ENCODE measurements around the gene ABCC10. TPM values are rescaled to one million over a fixed set of nuclear protein-coding genes. Genes with fewer than 3 reads are reported as not detected.
"Not testable (repeated sequence)": the region's sequence is repeated elsewhere in the genome, so short reads cannot be mapped to it uniquely, and the experiment has no call there.

Gene ABCC10
- 17.9 TPM for total RNA-seq

DNA sequence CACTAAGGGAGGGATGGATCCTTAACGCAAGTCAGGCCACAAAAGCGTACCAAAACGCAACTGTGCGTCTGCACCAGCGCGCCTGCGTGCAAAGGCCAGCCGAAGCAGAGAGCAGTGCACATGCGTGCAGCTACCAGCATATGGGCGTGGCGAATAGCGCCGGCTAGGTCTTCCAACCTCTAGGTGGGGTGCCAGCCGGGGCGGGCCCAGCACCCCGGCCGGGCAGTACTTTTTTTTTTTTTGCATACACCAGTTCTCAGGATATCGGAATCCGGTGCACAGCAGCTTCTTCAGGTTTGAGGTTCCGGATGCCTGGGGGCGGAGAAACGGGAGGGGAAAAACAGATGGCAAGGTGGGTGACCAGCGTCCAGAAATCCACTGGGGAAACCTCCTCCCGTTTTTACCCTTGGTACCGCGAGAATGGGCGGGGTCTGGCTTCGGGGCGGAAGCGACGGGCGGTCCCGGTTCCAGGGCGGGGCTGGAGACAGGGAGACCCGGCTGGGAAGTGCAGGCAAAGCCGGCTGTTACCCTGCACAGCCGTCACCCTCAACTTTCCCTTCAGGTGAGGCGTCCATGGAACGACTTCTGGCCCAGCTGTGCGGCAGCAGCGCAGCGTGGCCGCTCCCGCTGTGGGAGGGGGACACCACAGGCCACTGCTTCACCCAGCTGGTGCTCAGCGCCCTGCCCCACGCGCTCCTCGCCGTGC lies at the start of gene ABCC10:
Gene ABCC10 (plus strand): TSS at position 136 of the 706 bp plus-strand sequence. CDS start 438 bp downstream, at position 574.
- FAIRE-seq, result no peak

DNA sequence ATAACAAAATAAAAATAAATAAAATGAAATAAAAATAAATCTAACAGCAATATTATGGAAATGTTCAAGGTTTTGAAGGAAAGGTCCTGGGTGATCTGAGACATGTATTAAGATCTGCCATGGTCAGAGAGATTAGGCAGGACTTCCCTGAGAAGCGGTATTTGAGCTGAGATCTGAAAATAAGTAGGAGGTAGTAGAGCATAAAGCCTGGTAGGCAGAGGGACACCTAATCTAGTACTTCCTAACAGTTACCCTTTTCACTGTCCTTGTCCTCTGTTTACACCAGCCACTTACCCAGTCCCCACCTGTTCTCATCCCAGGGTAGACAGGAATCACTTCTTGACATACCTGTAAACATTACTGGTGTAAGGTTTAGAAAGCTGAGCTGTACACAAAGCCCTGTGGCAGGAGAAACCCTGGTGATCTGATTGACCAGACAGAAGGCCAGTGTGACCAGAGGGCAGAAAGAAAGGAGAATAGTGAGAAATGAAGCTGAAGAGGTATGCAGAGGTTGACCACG lies 49.6 kb upstream of the ABCC10 start:
- DNase-seq (ENCODE audit: low spot score in 2 of 2) (no peak), FAIRE-seq (no peak)

More for the DNA sequence above, at the start of gene ABCC10:
- peak; percentile 86 to 91 for DNase-seq (ENCODE audit: low spot score in 2 of 2)

DNA sequence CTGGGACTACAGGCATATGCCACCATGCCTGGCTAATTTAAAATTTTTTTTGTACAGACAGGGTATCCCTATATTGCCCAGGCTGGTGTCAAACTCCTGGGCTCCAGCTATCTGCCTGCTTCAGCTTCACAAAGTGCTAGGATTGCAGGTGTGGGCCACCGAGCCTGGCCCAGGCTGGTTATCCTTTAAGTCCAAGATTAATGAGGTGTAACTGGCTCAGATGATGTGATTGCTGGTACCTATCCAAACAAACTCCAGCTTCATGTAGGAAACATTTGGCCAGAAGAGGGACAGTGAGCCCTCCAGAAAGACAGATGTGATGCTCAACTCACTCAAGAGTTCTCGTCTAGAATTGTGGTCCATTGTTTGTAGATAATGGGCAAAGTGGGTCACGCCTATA lies 48.7 kb upstream of the ABCC10 start:
- FAIRE-seq (no peak), DNase-seq (ENCODE audit: low spot score in 2 of 2) (no peak)

DNA sequence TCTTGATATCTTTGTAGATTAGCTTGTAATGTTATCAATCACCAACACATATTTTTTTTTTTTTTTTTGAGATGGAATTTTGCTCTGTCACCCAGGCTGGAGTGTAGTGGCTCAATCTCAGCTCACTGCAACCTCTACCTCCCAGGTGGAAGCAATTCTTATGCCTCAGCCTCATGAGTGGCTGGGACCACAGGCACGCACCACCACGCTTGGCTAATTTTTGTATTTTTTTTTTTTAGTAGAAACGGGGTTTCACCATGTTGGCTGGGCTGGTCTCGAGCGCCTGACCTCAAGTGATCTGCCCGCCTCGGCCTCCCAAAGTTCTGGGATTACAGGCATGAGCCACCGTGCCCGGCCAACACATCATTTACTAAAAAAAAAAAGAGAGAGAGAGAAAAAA lies 46.5 kb upstream of the ABCC10 start:
- FAIRE-seq; DNase-seq (ENCODE audit: low spot score in 2 of 2): not testable (repeated sequence)

DNA sequence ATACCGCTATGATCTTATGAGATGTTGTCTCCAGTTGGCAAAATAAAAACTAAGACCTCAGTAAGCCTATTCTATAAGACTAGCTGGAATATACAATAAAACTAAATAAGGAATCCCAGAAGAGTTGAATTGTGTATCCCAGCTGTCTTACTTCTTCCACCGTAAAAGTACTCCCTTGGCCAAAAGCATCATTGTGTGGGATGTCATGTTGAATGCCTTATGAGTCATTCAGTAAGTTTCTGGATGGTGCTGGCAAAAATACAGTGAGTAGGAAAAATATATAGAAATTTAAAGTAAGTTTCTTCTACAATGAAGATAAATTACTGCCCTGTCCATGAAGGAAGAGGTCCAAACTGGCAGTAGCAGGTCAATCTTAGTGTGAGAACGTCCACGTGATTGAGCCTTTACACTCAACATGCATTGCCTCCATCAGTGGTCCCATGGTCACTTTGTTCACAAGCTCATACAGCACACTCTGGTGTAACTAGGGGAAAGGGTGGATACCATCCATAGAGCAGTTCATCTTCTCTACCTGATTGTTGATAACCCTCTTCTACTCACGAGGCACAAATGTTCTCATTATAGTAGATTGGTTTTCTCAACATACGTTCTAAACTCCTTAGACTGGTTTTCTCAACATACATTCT lies 44.2 kb upstream of the ABCC10 start:
- FAIRE-seq (no peak), DNase-seq (ENCODE audit: low spot score in 2 of 2) (no peak)

GRCh38 chr6:43386492-43386891 lies 40.8 kb upstream of the ABCC10 start:
- DNase-seq (ENCODE audit: low spot score in 2 of 2) (no peak), FAIRE-seq (no peak)

- DNase-seq (ENCODE audit: low spot score in 2 of 2), result no peak
- FAIRE-seq, result no peak
Measured at GRCh38 chr6:43389730-43390295, 37.5 kb upstream of the ABCC10 start.

- not testable (repeated sequence) for FAIRE-seq; DNase-seq (ENCODE audit: low spot score in 2 of 2)
Measured at GRCh38 chr6:43390753-43391439, 36.4 kb upstream of the ABCC10 start.

- FAIRE-seq (no peak), DNase-seq (ENCODE audit: low spot score in 2 of 2) (no peak)
Measured at GRCh38 chr6:43391440-43392031, 35.8 kb upstream of the ABCC10 start.

DNA sequence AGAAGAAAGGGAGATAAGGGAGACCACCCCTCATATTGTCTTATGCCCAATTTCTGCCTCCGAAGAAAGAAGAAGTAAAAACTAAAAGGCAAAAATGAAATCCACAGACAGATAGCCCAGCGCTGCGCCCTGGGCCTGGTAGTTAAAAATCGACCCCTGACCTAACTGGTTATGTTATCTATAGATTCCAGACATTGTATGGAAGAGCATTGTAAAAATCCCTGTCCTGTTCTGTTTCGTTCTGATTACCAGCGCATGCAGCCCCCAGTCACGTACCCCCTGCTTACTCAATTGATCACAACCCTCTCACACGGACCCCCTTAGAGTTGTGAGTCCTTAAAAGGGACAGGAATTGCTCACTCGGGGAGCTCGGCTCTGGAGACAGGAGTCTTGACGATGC lies 34.2 kb upstream of the ABCC10 start:
- not testable (repeated sequence) for DNase-seq (ENCODE audit: low spot score in 2 of 2); FAIRE-seq

DNA sequence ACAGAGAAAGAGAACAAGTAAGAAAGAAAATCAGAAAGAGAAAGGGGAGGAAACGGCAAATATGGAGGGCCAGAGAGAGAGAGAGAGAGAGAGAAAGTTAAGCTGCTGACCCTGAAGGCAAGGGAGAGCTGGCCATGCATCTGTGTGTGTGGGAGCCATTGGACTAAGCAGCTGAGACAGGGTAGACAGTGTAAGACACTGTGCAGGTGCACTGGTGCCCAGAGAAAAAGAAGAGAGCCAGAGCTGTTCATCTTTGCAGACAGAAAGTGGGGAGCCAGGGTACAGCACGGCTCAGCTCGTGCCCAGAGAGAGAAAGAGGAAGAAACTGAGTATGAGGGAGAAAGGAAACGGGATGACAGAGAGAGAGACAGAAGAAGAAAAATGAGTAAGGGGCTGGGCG lies 33.7 kb upstream of the ABCC10 start:
- FAIRE-seq, result no peak
- DNase-seq (ENCODE audit: low spot score in 2 of 2), result no peak

DNA sequence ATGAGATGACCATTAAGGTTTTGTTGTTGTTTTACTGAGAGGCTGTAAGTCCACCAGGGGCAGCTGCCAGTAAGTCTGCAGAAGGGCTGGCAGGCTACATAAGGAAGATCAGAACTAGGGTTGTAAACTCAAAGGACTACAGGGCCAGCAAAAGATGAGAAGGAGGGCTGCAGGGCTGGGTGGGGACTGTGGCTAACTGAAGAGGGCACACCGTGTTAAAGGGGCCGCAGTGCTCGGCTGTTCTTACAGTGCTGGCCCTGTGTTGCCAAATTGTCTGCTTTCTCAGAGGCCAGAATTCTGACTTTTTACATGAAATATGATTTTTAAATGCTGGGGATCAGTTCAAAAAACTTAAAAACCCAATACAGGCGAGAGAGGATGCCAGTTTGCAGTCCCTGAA lies 32.4 kb upstream of the ABCC10 start:
- FAIRE-seq (no peak), DNase-seq (ENCODE audit: low spot score in 2 of 2) (no peak)

DNA sequence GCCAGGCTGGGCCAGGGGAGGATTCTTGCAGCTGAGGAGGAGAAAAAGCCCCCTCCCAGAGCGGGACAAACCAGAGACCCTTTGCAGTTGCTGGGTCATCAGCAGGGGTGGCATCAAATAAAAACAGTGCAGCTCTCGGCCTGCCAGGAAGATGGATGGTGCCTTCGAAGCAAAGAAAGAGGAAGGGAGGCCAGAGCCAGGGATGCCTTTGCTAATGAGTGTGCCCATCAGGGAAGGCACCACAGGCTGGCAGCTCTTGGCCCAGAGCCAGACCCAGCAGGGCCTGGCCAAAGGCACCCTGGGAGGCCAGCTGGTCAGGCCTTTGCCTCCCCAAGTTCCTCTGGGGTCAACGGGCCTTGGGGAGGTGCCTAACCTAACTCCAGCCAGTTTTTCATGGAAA lies 31.6 kb upstream of the ABCC10 start:
- DNase-seq (ENCODE audit: low spot score in 2 of 2) (no peak), FAIRE-seq (no peak)

DNA sequence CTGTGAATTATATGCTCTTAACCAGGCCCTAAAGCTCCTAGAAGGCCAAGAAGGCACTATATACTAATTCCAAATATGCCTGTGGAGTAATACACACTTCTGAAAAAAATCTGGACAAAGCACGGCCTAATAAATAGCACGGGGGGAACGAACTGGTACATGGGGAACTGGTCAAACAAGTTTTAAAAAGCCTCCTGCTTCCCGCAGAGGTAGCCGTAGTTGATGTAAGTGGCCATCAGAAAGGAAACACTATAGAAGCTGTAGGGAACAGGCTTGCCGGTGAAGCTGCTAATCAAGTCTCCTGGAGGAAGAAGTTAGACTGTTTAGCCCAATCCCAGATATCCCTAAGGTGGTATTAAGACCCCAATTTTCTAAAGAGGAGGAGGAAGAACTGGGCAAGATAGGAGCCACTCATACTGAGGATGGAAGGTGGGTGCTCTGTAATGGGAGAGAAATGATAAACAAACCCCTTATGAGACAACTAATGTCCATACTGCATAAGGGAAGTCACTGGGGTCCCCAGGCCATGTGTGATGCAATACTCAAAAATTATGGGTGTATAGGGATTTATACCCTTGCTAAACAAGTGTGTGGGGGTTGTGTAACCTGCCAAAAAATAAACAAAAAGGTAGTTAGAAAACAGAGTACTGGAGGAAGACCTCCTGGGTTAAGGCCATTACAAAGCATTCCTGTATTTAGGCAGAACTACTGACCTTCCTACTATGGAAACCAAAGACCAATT lies 30.8 kb upstream of the ABCC10 start:
- DNase-seq (ENCODE audit: low spot score in 2 of 2) (no peak), FAIRE-seq (no peak)

- no peak for FAIRE-seq
Measured at GRCh38 chr6:43399932-43400487, 27.3 kb upstream of the ABCC10 start.

DNA sequence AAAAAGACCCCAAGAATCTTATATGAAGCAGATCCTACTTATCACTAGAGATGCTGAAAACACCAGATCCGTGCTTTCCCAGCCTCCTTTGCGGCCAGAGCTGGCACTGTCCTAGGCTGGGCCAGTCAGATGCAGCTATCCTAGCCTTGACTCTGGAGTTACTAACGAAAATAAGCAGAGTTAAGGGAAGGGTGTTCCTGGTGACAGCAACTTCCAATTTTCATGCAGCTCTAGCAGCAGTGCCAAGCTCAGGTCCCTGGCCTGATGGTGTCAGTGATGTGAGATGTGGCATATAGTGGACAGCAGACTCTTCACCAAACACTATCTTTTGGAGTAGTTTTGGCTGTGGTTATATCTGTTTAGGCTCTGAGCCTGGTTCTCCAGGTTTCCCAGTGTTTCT lies 25.6 kb upstream of the ABCC10 start:
- FAIRE-seq, result no peak
- no peak for DNase-seq (ENCODE audit: low spot score in 2 of 2)

More at GRCh38 chr6:43399932-43400487, 27.3 kb upstream of the ABCC10 start:
- DNase-seq (ENCODE audit: low spot score in 2 of 2), result no peak

- FAIRE-seq (no peak), DNase-seq (ENCODE audit: low spot score in 2 of 2) (no peak)
Measured at GRCh38 chr6:43402820-43403219, 24.5 kb upstream of the ABCC10 start.

DNA sequence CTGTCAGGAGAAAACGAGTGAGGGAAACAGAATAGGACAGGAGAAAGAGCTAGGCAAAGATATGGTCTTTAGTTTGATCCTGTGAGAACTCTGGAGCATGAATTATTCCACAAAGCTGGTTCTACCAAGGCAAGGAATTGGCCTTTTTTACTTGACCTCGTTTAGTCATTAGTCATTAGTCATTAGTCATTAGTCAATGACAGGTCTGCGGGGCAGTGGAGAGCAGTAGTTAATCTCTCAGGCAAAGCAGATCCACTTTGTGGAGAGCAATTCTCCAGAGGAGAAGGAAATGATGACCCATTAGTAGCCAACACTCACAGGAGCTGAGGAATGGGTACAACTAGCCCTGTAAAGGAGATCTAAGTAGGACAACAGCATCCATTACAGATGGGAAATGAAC lies 22.0 kb upstream of the ABCC10 start:
- DNase-seq (ENCODE audit: low spot score in 2 of 2) (no peak), FAIRE-seq (no peak)

- DNase-seq (ENCODE audit: low spot score in 2 of 2) (no peak), FAIRE-seq (no peak)
Measured at GRCh38 chr6:43407296-43407695, 20.0 kb upstream of the ABCC10 start.

GRCh38 chr6:43408259-43408658 lies 19.1 kb upstream of the ABCC10 start:
- no peak for FAIRE-seq

More at GRCh38 chr6:43408259-43408658, 19.1 kb upstream of the ABCC10 start:
- no peak for DNase-seq (ENCODE audit: low spot score in 2 of 2)
